ENCODE measurements around the gene PHKA2. TPM values are rescaled to one million over a fixed set of nuclear protein-coding genes. Genes with fewer than 3 reads are reported as not detected.

The PHKA2 gene
- total RNA-seq = 7.7 and 8.3 TPM in 2 replicates
- polyA plus RNA-seq = 6.1 and 7.9 TPM in 2 replicates
- polyA plus RNA-seq (2012) = 6.2 and 8.4 TPM in 2 replicates
- 30.2 and 46.3 TPM in 2 replicates for polyA minus RNA-seq (ENCODE audit: low replicate concordance)

- Histone ChIP-seq H3K9ac (ENCODE audit: insufficient read depth, low read length) (peak within 1 kb of the TSS; percentile 86), H3K27me3 (ENCODE audit: control insufficient read depth, insufficient read depth, low read length) (no peaks in the 10 kb centered on the region), H3K4me2 (ENCODE audit: extremely low read depth, insufficient read depth, low read length) (peak within 1 kb of the TSS; percentile 74), H4K20me1 (ENCODE audit: control insufficient read depth, extremely low read depth, insufficient read depth, low read length) (no peaks in the 10 kb centered on the region), H3K4me3 (replicated peaks in 1 of 4; ENCODE audit: control extremely low read depth in 1 of 4, insufficient read depth in 1 of 4, low read depth in 3 of 4, low read length in 4 of 4) (peak within 1 kb of the TSS; percentile 59 to 89 (median 68)), H2AFZ (ENCODE audit: low read length) (peak within 1 kb of the TSS; percentile 64), H3K79me2 (ENCODE audit: control insufficient read depth, insufficient read depth, low read length) (no peaks in the 10 kb centered on the region), H3K4me1 (ENCODE audit: control insufficient read depth, extremely low read depth, insufficient read depth, low read length) (no peaks in the 10 kb centered on the region), H3K36me3 (ENCODE audit: control insufficient read depth, insufficient read depth, low read length) (no peaks in the 10 kb centered on the region), H3K9me3 (ENCODE audit: control insufficient read depth, insufficient read depth, low read depth, low read length) (no peaks in the 10 kb centered on the region), H3K27ac (ENCODE audit: insufficient read depth, low read length) (peak within 1 kb of the TSS; percentile 77)
- peak in 1 of 2 donors; percentile 44 for DNase-seq (ENCODE audit: low read depth in 2 of 2)
- TF ChIP-seq CTCF (conservative IDR thresholded peaks at IDR 0.05 in 1 of 2, IDR thresholded peaks at IDR 0.05 in 1 of 2; ENCODE audit: low read depth in 1 of 2, low read length in 2 of 2) (no peak), EZH2 (IDR thresholded peaks at IDR 0.05; ENCODE audit: low read length, missing control alignments) (no peak)
Measured at GRCh38 chrX:18983666-18984380, at the start of gene PHKA2. Gene PHKA2, minus strand, starts transcription at chrX:18984114. Its CDS starts 182 bp downstream, at chrX:18983932.

- no peak for DNase-seq (ENCODE audit: low read depth in 2 of 2)
- Histone ChIP-seq H3K9me3 (ENCODE audit: control insufficient read depth, insufficient read depth, low read depth, low read length) (no peaks in the 10 kb centered on the region), H2AFZ (ENCODE audit: low read length) (no peak overlapping the region), H3K4me3 (replicated peaks in 1 of 4; ENCODE audit: control extremely low read depth in 1 of 4, insufficient read depth in 1 of 4, low read depth in 3 of 4, low read length in 4 of 4) (no peak overlapping the region), H3K79me2 (ENCODE audit: control insufficient read depth, insufficient read depth, low read length) (no peaks in the 10 kb centered on the region), H4K20me1 (ENCODE audit: control insufficient read depth, extremely low read depth, insufficient read depth, low read length) (no peaks in the 10 kb centered on the region), H3K36me3 (ENCODE audit: control insufficient read depth, insufficient read depth, low read length) (no peaks in the 10 kb centered on the region), H3K27me3 (ENCODE audit: control insufficient read depth, insufficient read depth, low read length) (no peaks in the 10 kb centered on the region), H3K4me1 (ENCODE audit: control insufficient read depth, extremely low read depth, insufficient read depth, low read length) (no peaks in the 10 kb centered on the region), H3K9ac (ENCODE audit: insufficient read depth, low read length) (no peak overlapping the region), H3K4me2 (ENCODE audit: extremely low read depth, insufficient read depth, low read length) (no peak overlapping the region), H3K27ac (ENCODE audit: insufficient read depth, low read length) (no peak overlapping the region)
- TF ChIP-seq CTCF (conservative IDR thresholded peaks at IDR 0.05 in 1 of 2, IDR thresholded peaks at IDR 0.05 in 1 of 2; ENCODE audit: low read depth in 1 of 2, low read length in 2 of 2) = no peak
Measured at GRCh38 chrX:19030805-19031204, 46.9 kb upstream of the PHKA2 start.

GRCh38 chrX:19028560-19028959 lies 44.6 kb upstream of the PHKA2 start:
- Histone ChIP-seq H3K4me2 (ENCODE audit: extremely low read depth, insufficient read depth, low read length) (no peak overlapping the region), H3K4me3 (replicated peaks in 1 of 4; ENCODE audit: control extremely low read depth in 1 of 4, insufficient read depth in 1 of 4, low read depth in 3 of 4, low read length in 4 of 4) (no peak overlapping the region), H4K20me1 (ENCODE audit: control insufficient read depth, extremely low read depth, insufficient read depth, low read length) (no peaks in the 10 kb centered on the region), H3K9me3 (ENCODE audit: control insufficient read depth, insufficient read depth, low read depth, low read length) (no peaks in the 10 kb centered on the region), H3K9ac (ENCODE audit: insufficient read depth, low read length) (no peak overlapping the region), H3K79me2 (ENCODE audit: control insufficient read depth, insufficient read depth, low read length) (no peaks in the 10 kb centered on the region), H3K27ac (ENCODE audit: insufficient read depth, low read length) (no peak overlapping the region), H3K4me1 (ENCODE audit: control insufficient read depth, extremely low read depth, insufficient read depth, low read length) (no peaks in the 10 kb centered on the region), H3K27me3 (ENCODE audit: control insufficient read depth, insufficient read depth, low read length) (no peaks in the 10 kb centered on the region), H2AFZ (ENCODE audit: low read length) (no peak overlapping the region), H3K36me3 (ENCODE audit: control insufficient read depth, insufficient read depth, low read length) (no peaks in the 10 kb centered on the region)
- no peak for DNase-seq (ENCODE audit: low read depth in 2 of 2)
- TF ChIP-seq CTCF (conservative IDR thresholded peaks at IDR 0.05 in 1 of 2, IDR thresholded peaks at IDR 0.05 in 1 of 2; ENCODE audit: low read depth in 1 of 2, low read length in 2 of 2) = no peak
- no peak for TF ChIP-seq EZH2 (IDR thresholded peaks at IDR 0.05; ENCODE audit: low read length, missing control alignments)

All from fibroblast of lung (primary cell).